ENCODE data around the gene NBEAL2.

Gene NBEAL2, protein sequence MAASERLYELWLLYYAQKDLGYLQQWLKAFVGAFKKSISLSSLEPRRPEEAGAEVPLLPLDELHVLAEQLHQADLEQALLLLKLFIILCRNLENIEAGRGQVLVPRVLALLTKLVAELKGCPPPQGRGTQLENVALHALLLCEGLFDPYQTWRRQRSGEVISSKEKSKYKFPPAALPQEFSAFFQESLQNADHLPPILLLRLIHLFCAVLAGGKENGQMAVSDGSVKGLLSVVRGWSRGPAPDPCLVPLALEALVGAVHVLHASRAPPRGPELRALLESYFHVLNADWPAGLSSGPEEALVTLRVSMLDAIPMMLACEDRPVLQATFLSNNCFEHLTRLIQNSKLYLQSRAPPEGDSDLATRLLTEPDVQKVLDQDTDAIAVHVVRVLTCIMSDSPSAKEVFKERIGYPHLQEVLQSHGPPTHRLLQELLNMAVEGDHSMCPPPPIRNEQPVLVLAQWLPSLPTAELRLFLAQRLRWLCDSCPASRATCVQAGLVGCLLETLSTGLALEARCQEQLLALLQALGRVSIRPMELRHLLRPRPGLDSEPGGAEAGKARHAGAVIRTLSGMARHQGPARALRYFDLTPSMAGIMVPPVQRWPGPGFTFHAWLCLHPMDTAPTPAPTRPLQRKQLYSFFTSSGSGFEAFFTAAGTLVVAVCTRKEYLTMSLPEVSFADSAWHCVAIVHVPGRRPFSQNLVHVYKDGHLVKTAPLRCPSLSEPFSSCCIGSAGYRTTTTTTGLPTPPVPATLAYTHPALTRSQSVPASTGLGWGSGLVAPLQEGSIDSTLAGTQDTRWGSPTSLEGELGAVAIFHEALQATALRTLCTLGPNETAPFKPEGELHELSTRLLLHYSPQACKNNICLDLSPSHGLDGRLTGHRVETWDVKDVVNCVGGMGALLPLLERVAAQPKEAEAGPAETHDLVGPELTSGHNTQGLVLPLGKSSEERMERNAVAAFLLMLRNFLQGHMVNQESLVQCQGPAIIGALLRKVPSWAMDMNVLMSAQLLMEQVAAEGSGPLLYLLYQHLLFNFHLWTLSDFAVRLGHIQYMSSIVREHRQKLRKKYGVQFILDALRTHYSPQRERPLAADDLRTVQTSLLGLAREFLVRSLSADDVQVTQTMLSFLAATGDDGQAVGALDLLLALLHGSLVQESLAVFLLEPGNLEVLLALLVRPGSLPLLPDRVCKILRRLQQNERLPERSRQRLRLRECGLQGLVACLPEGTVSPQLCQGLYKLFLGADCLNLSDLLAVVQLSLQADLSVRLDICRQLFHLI (N-terminal part only)
- 412 to 578 (median 534) reads per million in 3 donors for total RNA-seq

DNA sequence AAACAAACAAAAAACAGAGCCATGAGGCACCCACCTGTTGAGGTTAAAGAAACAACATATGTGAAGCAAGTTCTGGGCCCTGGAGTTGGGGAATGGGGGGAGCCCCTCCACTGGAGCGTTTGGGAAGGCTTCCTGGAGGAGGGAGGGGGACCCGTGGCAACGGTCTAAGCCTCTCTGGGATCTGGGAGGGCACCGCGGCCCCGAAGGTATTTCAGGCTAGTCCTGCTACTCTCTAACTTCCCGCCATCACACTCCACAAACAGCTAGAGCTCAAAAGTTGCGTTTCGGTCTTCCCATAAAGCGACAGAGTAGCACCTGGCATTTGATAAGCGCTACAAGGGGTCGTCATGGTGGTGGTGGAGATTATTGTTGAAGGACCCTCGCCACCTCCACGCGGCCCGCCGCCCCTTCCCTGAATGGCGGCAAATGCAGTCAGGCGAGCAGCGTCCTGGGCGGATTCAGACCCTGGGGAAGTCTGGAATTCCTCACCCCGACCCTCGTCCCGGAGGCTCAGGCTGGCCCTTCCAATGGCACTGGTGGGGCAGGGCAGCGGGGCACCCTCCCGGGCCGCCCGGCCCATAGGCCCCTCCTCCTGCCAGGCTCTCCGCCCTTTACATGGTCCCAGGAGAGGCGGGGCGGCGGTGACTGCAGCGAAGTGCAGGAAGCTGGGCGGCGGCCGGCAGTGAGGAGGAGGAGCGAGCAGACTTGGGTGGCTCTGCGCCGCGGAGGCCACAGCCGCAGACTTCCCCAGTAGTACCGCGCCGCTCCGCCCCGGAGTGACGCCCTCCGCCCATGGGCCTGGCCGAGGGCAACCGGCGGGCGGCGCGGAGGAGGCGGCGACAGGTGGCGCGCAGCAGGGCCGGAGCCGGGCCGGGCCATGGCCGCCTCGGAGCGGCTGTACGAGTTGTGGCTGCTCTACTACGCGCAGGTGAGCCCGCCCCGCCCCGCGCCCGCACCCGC lies at the start of gene NBEAL2:
Gene NBEAL2 (plus strand): TSS at position 682 of the 960 bp plus-strand sequence. CDS start 196 bp downstream, at position 878.
- H3K36me3 ChIP-seq (ENCODE audit: control insufficient read depth, insufficient read depth, low read length): no peaks in the 10 kb centered on the region
- peak; percentile 92 to 96 (median 95) for DNase-seq
- H3K27ac ChIP-seq (ENCODE audit: insufficient read depth, low read length, poor library complexity, severe bottlenecking): peak within 1 kb of the TSS; percentile 89
- H3K4me3 ChIP-seq (ENCODE audit: insufficient read depth, low read depth, low read length, poor library complexity, severe bottlenecking): peak within 1 kb of the TSS; percentile 86
- no peaks in the 10 kb centered on the region for H3K9me3 ChIP-seq (ENCODE audit: control insufficient read depth, low read length)
- H3K27me3 ChIP-seq (replicated peaks; ENCODE audit: control insufficient read depth, insufficient read depth, low read length, poor library complexity, severe bottlenecking): no peaks in the 10 kb centered on the region
- H3K4me1 ChIP-seq (ENCODE audit: control insufficient read depth, insufficient read depth, low read length, poor library complexity, severe bottlenecking): peaks cover 52% of the 10 kb centered on the region

DNA sequence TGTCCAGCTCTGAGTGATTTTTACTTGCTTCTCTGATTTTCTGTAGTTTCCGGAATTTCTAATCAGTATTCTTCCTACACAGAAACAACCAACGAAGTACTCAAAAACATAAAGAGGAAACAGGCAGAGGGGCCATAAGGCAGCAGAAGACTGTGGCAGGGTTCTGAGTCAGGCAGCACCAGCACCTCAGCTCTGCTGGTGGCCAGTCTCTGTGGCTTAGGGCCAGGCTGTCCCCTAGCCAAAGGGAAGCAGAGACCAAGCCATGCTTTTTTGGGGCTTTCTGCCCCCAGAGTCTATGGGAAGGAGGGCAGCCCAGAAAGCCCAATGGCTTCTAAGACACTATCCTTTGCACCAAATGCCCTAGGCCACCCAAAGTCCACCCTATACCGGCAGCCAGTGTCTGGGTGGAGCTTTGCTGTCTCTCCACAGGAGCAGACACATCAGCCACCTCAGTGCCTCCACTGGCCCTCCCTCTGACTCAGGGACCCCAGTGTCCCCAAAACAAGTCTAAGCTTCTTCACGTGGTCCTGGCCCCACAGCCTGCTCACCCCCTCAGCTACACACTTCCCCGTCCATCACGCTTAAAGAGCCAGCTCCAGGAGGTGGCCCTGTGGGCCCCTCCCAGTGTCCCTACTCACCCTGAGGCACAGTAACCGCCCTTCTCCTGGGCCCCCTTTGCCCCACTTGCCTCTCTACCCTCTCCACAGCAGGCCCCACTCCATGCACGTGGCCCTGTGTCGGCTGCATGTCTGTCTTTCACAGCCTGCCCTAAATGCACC lies 49.1 kb upstream of the NBEAL2 start:
- Histone ChIP-seq H3K4me3 (ENCODE audit: insufficient read depth, low read depth, low read length, poor library complexity, severe bottlenecking) (no peak overlapping the region), H3K9me3 (ENCODE audit: control insufficient read depth, low read length) (no peaks in the 10 kb centered on the region), H3K27me3 (replicated peaks; ENCODE audit: control insufficient read depth, insufficient read depth, low read length, poor library complexity, severe bottlenecking) (no peaks in the 10 kb centered on the region), H3K36me3 (ENCODE audit: control insufficient read depth, insufficient read depth, low read length) (peaks cover 11% of the 10 kb centered on the region), H3K27ac (ENCODE audit: insufficient read depth, low read length, poor library complexity, severe bottlenecking) (no peak overlapping the region), H3K4me1 (ENCODE audit: control insufficient read depth, insufficient read depth, low read length, poor library complexity, severe bottlenecking) (peaks cover 49% of the 10 kb centered on the region)
- no peak for DNase-seq

DNA sequence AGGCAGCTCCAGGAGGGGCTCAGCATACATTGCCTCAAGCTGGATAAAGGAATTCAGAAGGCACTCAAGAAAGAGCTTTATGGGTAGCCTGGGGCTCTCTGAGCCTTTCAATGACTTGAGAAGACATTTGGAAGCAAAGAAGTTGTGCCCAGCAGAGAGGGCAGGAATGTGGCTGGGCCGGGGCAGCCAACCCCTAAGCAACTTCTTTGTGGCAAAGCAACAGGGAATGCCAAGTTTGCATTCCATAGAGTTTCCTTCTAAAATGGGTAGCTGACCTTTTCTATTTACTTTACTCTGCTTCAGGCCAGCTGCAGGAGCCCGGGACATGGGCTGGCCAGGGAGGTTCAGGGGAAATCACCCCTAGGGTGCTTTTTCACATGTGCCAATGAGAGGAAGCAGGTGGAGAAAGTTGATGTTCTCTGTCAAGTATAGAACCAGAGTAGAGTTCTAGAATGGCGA lies 48.5 kb upstream of the NBEAL2 start:
- Histone ChIP-seq H3K4me3 (ENCODE audit: insufficient read depth, low read depth, low read length, poor library complexity, severe bottlenecking) (no peak overlapping the region), H3K4me1 (ENCODE audit: control insufficient read depth, insufficient read depth, low read length, poor library complexity, severe bottlenecking) (peaks cover 48% of the 10 kb centered on the region), H3K36me3 (ENCODE audit: control insufficient read depth, insufficient read depth, low read length) (peaks cover 5% of the 10 kb centered on the region), H3K27me3 (replicated peaks; ENCODE audit: control insufficient read depth, insufficient read depth, low read length, poor library complexity, severe bottlenecking) (no peaks in the 10 kb centered on the region), H3K9me3 (ENCODE audit: control insufficient read depth, low read length) (no peaks in the 10 kb centered on the region), H3K27ac (ENCODE audit: insufficient read depth, low read length, poor library complexity, severe bottlenecking) (no peak overlapping the region)
- no peak for DNase-seq

DNA sequence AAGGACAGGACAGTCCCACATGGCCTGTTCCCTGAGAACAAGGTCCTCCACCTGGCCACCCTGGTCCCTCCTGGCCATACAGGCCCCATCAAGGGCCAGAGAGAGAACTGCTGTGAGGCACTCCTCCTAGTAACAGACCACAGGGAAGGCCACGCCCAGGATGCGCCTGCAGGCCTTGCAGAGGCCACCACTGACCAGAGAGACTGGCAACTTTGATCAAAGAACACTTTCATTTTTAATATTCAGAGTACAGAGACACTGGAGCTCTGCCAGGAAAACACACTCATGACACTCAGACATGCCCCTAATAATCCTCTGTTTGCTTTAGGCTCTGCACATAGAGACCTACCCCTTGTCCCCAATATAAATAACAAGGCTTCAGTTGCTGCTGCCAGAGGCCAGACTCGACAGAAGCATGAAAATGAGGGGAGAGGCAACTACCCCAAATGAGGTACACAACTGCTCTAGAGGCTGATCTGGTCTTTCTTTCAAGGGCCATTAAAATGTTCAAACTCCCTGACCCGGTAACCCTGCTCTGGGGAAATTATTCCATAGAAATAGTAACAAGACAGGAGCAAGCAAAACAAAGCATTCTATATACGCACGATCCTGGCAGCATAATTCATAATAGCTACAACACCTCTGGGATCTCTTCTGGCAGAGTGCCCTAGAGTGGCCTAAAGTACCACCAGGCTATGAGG lies 47.7 kb upstream of the NBEAL2 start:
- Histone ChIP-seq H3K27me3 (replicated peaks; ENCODE audit: control insufficient read depth, insufficient read depth, low read length, poor library complexity, severe bottlenecking) (no peaks in the 10 kb centered on the region), H3K27ac (ENCODE audit: insufficient read depth, low read length, poor library complexity, severe bottlenecking) (peak overlapping the region; percentile 37), H3K4me3 (ENCODE audit: insufficient read depth, low read depth, low read length, poor library complexity, severe bottlenecking) (no peak overlapping the region), H3K9me3 (ENCODE audit: control insufficient read depth, low read length) (no peaks in the 10 kb centered on the region), H3K4me1 (ENCODE audit: control insufficient read depth, insufficient read depth, low read length, poor library complexity, severe bottlenecking) (peaks cover 40% of the 10 kb centered on the region), H3K36me3 (ENCODE audit: control insufficient read depth, insufficient read depth, low read length) (peaks cover 8% of the 10 kb centered on the region)
- DNase-seq: no peak

DNA sequence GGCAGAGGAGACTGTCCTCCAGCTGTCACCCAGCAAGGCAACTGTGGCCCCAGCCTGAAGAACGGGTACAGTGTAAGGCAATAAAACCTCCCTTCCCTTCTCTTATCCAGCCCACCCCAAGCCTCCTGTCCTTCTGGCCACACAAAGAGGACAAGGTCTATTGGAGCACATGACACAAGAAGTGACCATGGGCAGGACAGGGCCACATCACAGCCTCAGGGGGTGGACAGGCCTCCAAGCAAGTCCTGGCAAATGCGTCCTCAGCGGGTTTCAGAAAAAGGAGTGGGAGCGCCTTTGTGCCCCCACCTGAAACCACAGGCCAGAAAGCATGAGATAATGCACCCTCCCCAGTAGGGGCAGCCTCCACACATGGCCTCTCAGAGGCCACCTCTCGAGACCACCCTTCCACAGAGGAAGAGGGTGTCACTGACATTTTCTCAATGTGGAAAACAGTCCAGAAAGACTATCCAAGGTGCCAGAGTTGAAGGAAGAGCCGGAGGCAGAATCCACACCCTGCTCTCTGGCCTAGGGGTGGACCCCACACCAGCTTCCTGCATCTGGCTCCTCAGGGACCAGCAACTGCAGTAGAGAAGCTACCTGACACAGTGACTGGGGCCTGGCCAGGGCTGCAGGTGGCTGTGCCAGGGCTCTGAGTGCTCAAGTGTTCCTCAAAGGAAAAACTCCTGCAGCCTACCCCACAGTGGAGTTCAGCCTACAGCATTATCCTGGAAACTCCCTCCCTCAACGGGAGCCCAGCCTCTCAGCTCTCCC lies 46.8 kb upstream of the NBEAL2 start:
- peaks cover 16% of the 10 kb centered on the region for H3K36me3 ChIP-seq (ENCODE audit: control insufficient read depth, insufficient read depth, low read length)
- peaks cover 31% of the 10 kb centered on the region for H3K4me1 ChIP-seq (ENCODE audit: control insufficient read depth, insufficient read depth, low read length, poor library complexity, severe bottlenecking)

DNA sequence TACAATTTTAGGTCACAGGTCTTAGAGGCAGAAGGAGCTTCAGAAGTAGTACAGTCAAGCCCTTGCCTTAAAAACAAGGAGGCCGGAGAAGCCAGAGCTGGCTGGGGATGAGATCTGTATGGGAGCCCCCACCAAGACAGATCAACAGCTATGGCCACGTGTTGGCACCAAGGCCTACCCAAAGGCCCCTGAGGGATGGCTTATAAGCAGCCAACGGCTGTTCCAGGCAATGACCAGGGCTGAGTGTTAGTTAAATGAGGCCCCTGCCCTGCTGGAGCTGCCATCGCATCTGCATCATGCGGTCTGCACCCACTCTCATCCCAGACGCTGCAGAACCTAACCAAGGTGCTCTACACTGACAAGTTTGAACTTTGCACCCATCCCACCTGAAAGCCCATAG lies 46.2 kb upstream of the NBEAL2 start:
- Histone ChIP-seq H3K27ac (ENCODE audit: insufficient read depth, low read length, poor library complexity, severe bottlenecking) (no peak overlapping the region), H3K27me3 (replicated peaks; ENCODE audit: control insufficient read depth, insufficient read depth, low read length, poor library complexity, severe bottlenecking) (no peaks in the 10 kb centered on the region), H3K36me3 (ENCODE audit: control insufficient read depth, insufficient read depth, low read length) (peaks cover 22% of the 10 kb centered on the region), H3K4me3 (ENCODE audit: insufficient read depth, low read depth, low read length, poor library complexity, severe bottlenecking) (no peak overlapping the region), H3K4me1 (ENCODE audit: control insufficient read depth, insufficient read depth, low read length, poor library complexity, severe bottlenecking) (peaks cover 29% of the 10 kb centered on the region), H3K9me3 (ENCODE audit: control insufficient read depth, low read length) (no peaks in the 10 kb centered on the region)
- DNase-seq: no peak

More for the DNA sequence above, 46.8 kb upstream of the NBEAL2 start:
- Histone ChIP-seq H3K27ac (ENCODE audit: insufficient read depth, low read length, poor library complexity, severe bottlenecking) (peak overlapping the region; percentile 24), H3K9me3 (ENCODE audit: control insufficient read depth, low read length) (no peaks in the 10 kb centered on the region), H3K27me3 (replicated peaks; ENCODE audit: control insufficient read depth, insufficient read depth, low read length, poor library complexity, severe bottlenecking) (no peaks in the 10 kb centered on the region), H3K4me3 (ENCODE audit: insufficient read depth, low read depth, low read length, poor library complexity, severe bottlenecking) (no peak overlapping the region)
- no peak for DNase-seq

DNA sequence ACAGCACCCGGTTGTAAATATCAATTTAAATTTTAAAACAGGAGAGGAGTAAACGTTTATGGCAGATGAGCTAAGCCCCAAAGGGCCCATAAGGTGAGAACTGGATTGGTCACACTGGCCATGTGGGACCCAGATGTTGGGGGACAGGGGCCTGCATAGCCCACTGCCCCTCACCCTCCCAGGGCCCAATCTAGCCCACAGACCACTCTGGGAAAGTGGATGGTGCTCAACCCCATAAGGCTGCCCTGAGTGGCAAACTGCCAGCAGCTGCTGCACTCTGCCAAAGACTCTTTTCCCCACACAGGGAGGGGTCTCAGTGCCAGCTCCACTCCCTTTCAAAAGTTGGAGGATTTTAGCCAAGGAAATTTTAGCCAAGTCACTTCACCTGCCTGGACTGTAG lies 45.4 kb upstream of the NBEAL2 start:
- Histone ChIP-seq H3K4me3 (ENCODE audit: insufficient read depth, low read depth, low read length, poor library complexity, severe bottlenecking) (no peak overlapping the region), H3K4me1 (ENCODE audit: control insufficient read depth, insufficient read depth, low read length, poor library complexity, severe bottlenecking) (peaks cover 29% of the 10 kb centered on the region), H3K27ac (ENCODE audit: insufficient read depth, low read length, poor library complexity, severe bottlenecking) (no peak overlapping the region)

More for the DNA sequence above, 45.4 kb upstream of the NBEAL2 start:
- peaks cover 24% of the 10 kb centered on the region for H3K36me3 ChIP-seq (ENCODE audit: control insufficient read depth, insufficient read depth, low read length)
- H3K27me3 ChIP-seq (replicated peaks; ENCODE audit: control insufficient read depth, insufficient read depth, low read length, poor library complexity, severe bottlenecking): no peaks in the 10 kb centered on the region
- DNase-seq: no peak
- no peaks in the 10 kb centered on the region for H3K9me3 ChIP-seq (ENCODE audit: control insufficient read depth, low read length)

Measured in effector memory CD4-positive, alpha-beta T cell (primary cell).